Measurements from ENCODE around the gene ATCAY. TPM values are rescaled to one million over a fixed set of nuclear protein-coding genes. Genes with fewer than 3 reads are reported as not detected.

Gene ATCAY
- total RNA-seq, 1 donor = 0.43 TPM

DNA sequence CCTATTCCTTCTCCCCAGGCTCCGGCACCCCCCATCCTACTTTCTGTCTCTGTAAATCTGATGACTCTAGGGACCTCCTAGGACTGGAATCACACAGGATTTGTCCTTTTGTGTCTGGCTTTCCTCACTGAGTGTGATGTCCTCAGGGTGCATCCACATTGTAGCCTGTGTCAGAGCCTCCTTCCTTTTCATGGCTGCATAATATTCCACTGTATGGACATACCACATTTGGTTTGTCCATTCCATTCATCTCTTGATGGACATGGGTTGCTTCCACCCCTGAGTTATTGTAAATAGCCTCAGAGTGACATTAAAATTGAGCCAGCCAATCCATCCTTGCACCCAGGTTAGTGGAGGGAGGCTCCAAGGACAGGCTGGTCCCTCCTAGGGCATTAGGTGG lies 29.6 kb downstream of the ATCAY start:
- H3K4me3 ChIP-seq (ENCODE audit: low read depth, low read length) = no peak overlapping the region
- no peak for DNase-seq (ENCODE audit: low read depth)
- TF ChIP-seq CTCF (IDR thresholded peaks at IDR 0.05; ENCODE audit: insufficient read depth, low read depth, low read length) = no peak

DNA sequence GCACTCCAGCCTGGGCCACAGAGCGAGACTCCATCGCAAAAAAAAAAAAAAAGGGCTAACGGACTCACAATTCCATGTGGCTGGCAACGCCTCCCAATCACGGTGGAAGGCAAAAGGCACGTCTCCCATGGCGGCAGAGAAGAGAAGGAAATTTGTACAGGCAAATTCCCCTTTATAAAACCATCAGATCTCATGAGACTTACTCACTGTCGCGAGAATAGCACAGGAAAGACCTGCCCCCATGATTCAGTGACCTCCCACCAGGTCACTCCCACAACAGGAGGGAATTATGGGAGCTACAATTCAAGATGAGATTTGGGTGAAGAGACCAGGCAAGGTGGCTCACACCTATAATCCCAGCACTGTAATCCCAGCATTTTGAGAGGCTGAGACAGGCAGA lies 33.7 kb downstream of the ATCAY start:
- TF ChIP-seq CTCF (IDR thresholded peaks at IDR 0.05; ENCODE audit: insufficient read depth, low read depth, low read length) = no peak
- H3K4me3 ChIP-seq (ENCODE audit: low read depth, low read length) = no peak overlapping the region
- DNase-seq (ENCODE audit: low read depth) = no peak

GRCh38 chr19:3916033-3916432 lies 35.5 kb downstream of the ATCAY start:
- TF ChIP-seq CTCF (IDR thresholded peaks at IDR 0.05; ENCODE audit: insufficient read depth, low read depth, low read length) = no peak
- no peak for DNase-seq (ENCODE audit: low read depth)
- no peak overlapping the region for H3K4me3 ChIP-seq (ENCODE audit: low read depth, low read length)

GRCh38 chr19:3919793-3920192 lies 39.3 kb downstream of the ATCAY start:
- TF ChIP-seq CTCF (IDR thresholded peaks at IDR 0.05; ENCODE audit: insufficient read depth, low read depth, low read length) = no peak
- no peak for DNase-seq (ENCODE audit: low read depth)
- H3K4me3 ChIP-seq (ENCODE audit: low read depth, low read length) = no peak overlapping the region

DNA sequence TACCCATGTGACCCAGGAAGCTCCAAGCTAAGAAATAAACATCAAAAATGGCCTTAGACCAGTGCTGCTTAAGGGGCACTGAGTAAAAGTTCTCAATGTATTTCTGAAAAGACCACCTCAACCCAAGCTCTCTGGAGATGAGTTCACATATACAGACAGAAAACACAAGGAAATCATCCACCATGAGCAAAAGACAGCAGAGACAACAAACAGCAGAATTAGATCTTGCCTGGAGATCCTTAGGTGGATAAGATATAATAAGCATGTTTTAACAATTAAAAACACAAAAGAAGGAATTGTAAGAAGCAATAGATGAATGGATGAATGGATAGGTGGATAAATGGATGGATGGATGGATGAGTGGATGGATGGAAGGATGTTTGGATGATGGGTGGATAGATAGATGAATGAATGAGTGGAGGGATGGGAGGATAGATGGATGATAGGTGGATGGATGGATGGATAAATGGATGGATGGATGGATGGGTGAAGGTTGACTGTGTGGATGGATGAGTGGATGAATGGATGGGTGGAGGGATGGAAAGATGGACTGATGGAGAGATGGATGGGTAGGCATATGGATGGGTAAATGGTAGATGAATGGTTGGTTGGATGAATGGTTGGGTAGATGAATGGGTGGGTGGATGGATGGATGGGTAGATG lies 42.7 kb downstream of the ATCAY start:
- no peak overlapping the region for H3K4me3 ChIP-seq (ENCODE audit: low read depth, low read length)
- no peak for DNase-seq (ENCODE audit: low read depth)
- no peak for TF ChIP-seq CTCF (IDR thresholded peaks at IDR 0.05; ENCODE audit: insufficient read depth, low read depth, low read length)

DNA sequence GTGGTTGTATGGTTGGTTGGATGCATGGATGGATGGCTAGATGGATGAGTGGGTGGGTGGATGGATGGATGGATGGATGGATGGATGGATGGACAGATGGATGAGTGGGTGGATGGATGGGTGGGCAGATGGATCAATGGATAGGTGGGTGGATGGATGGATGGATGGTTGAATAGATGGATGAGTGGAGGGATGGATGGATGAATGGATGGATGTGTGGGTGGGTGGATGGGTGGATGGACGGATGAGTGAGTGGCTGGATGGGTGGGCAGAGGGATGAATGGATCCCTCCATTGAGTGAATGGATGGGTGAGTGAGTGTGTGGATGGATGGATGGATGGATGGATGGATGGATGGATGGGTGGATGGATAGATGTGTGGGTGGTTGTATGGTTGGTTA lies 43.4 kb downstream of the ATCAY start:
- no peak for TF ChIP-seq CTCF (IDR thresholded peaks at IDR 0.05; ENCODE audit: insufficient read depth, low read depth, low read length)

DNA sequence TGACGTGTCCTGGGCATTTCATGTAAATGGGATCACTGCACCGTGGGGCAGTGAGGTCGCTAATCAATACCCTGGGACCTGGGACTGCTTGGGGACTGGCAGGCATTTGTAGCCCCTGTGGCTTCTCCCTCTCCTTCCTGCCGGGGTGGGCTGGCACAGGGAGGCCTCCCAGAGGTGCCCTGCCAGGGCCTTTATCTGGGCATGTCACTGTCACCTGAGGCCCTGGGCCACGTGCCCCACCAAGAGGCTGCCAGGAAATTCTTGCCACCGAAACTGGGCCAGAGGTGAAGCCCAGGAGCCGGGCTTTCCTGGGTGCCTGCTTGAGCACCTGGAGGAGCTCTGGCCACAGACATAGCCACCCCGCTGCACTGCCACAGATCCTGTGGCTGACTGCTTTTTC lies 50.6 kb downstream of the ATCAY start:
- TF ChIP-seq CTCF (IDR thresholded peaks at IDR 0.05; ENCODE audit: insufficient read depth, low read depth, low read length) = no peak
- DNase-seq (ENCODE audit: low read depth) = no peak
- H3K4me3 ChIP-seq (ENCODE audit: low read depth, low read length) = no peak overlapping the region

More for the DNA sequence above, 43.4 kb downstream of the ATCAY start:
- DNase-seq (ENCODE audit: low read depth) = no peak
- no peak overlapping the region for H3K4me3 ChIP-seq (ENCODE audit: low read depth, low read length)

Measured in fibroblast of villous mesenchyme (primary cell).